Panc1 (cell line): Measurements from ENCODE around the gene EPHA8. TPM values are rescaled to one million over a fixed set of nuclear protein-coding genes. Genes with fewer than 3 reads are reported as not detected.

Experiments used
- microRNA-seq: library from miRNA; unstranded; fragments of <30 nt; microRNA quantifications from one replicate; pipeline ENCODE4 v1.1.0, GENCODE V29; 2020; ENCODE audit not compliant: unreplicated experiment
- total RNA-seq: library from RNA; stranded (reverse); gene quantifications from one replicate; pipeline ENCODE4 v1.2.1, GENCODE V29; 2021; ENCODE audit not compliant: unreplicated experiment

EPHA8 gene
- total RNA-seq, 1 experiment from 2014 or later, result not detected

Small RNA genes lying within 50 kb of the gene (microRNA-seq; reads per million reads assigned to microRNA genes)
- gene MIR6127, result not detected

Other genes starting within 250 kb of the EPHA8 start
- 24.3 TPM for gene ZBTB40, start 111.6 kb upstream of the EPHA8 start, total RNA-seq
- gene C1QA, start 73.1 kb downstream of the EPHA8 start, total RNA-seq, result 0.41 TPM
- 0.64 TPM for gene C1QC, start 80.1 kb downstream of the EPHA8 start, total RNA-seq
- gene C1QB, start 89.7 kb downstream of the EPHA8 start, total RNA-seq, result 0.33 TPM
- gene EPHB2, start 147.3 kb downstream of the EPHA8 start, total RNA-seq, result 29.0 TPM